GM12878 (cell line): ENCODE results near the gene MTHFD2. TPM values are rescaled to one million over a fixed set of nuclear protein-coding genes. Genes with fewer than 3 reads are reported as not detected.

Source experiments
- ATAC-seq: fragments of 200-7000 bp; cut with Tn5 transposase; 3 replicates; pipeline ENCODE4 v1.9.1; 2020; ENCODE audit warnings: mild to moderate bottlenecking, moderate library complexity
- BruUV-seq: library from RNA; stranded (reverse); fragments of 400-500 nt; replicated peaks from 2 replicates; lab custom pipeline; 2021; lab: Mats Ljungman, UMichigan
- CTCF ChIA-PET: fragments of 300-600 bp; sonication (Branson Sonifier 250); formaldehyde crosslinking; extraction: SDS; loops from one replicate; lab custom pipeline; 2021; ENCODE audit warnings: inconsistent platforms; lab: Yijun Ruan, JAX
- POLR2A ChIA-PET: fragments of 350-600 bp; formaldehyde crosslinking; extraction: SDS; loops from one replicate; lab custom pipeline; 2021; ENCODE audit warnings: inconsistent platforms; lab: Charles Lee
- RAD21 ChIA-PET: fragments of 300-600 bp; sonication (Branson Sonifier 250); formaldehyde crosslinking; loops from one replicate; lab custom pipeline; 2023; ENCODE audit warnings: antibody characterized with exemption; ENCODE audit not compliant: unreplicated experiment; lab: Charles Lee
- SMC1A ChIA-PET: fragments of 300-600 bp; sonication (Branson Sonifier 250); formaldehyde crosslinking; loops from one replicate; lab custom pipeline; 2023; ENCODE audit not compliant: unreplicated experiment, uncharacterized antibody; lab: Charles Lee
- DNase-seq: peaks from one replicate; pipeline ENCODE4 v3.0.0-alpha.2; 2011; ENCODE audit warnings: low read depth, low spot score
- FAIRE-seq: peaks from 3 replicates; lab custom pipeline; 2011; peaks lifted over from hg19 to GRCh38; lab: Jason Lieb, UNC
- H2AFZ ChIP-seq: 2 replicates; pipeline ENCODE4 v1.6.0; 2011; ENCODE audit warnings: low read depth, low read length, control low read depth; ENCODE audit not compliant: control insufficient read depth
- H3K27ac ChIP-seq: 2 replicates; pipeline ENCODE4 v1.5.1; 2011; ENCODE audit warnings: control low read depth; ENCODE audit not compliant: control insufficient read depth, insufficient read depth
- H3K27me3 ChIP-seq, 2 experiments: replicated peaks in 1 of 2; 2 replicates each; pipeline versions ENCODE4 v1.6.0 to v1.6.1; 2011; ENCODE audit warnings: low read length in 1 of 2; ENCODE audit not compliant: control insufficient read depth in 2 of 2, insufficient read depth in 2 of 2
- H3K36me3 ChIP-seq, 2 experiments: 2 replicates each; pipeline ENCODE4 v1.5.1; 2011; ENCODE audit warnings: low read length in 1 of 2; ENCODE audit not compliant: control insufficient read depth in 2 of 2, insufficient read depth in 2 of 2
- H3K4me1 ChIP-seq: 2 replicates; pipeline ENCODE4 v1.6.1; 2011; ENCODE audit warnings: mild to moderate bottlenecking, low read length, moderate library complexity, mixed read lengths; ENCODE audit not compliant: control insufficient read depth, insufficient read depth
- H3K4me2 ChIP-seq: 2 replicates; pipeline ENCODE4 v1.6.0; 2011; ENCODE audit warnings: control low read depth; ENCODE audit not compliant: control insufficient read depth, insufficient read depth
- H3K4me3 ChIP-seq: fragments of 200-600 bp; sonication (generic); 2 replicates; pipeline ENCODE4 v1.5.1; 2016
- H3K79me2 ChIP-seq: 2 replicates; pipeline ENCODE4 v1.6.0; 2011; ENCODE audit warnings: low read length; ENCODE audit not compliant: control insufficient read depth, insufficient read depth
- H3K9ac ChIP-seq: 2 replicates; pipeline ENCODE4 v1.8.0; 2011; ENCODE audit warnings: low read length, control low read depth, mixed read lengths; ENCODE audit not compliant: control insufficient read depth, insufficient read depth
- H3K9me3 ChIP-seq: replicated peaks from 3 replicates; pipeline ENCODE4 v1.5.1; 2011; ENCODE audit warnings: mild to moderate bottlenecking, low read length; ENCODE audit not compliant: control insufficient read depth, insufficient read depth
- H4K20me1 ChIP-seq: 2 replicates; pipeline ENCODE4 v1.6.0; 2011; ENCODE audit not compliant: control insufficient read depth, insufficient read depth
- CEBPZ ChIP-seq: fragments of 150-350 bp; IDR thresholded peaks from 2 replicates; pipeline ENCODE4 v1.6.1; 2016; ENCODE audit warnings: low read depth, low read length
- KLF5 ChIP-seq: fragments of 450-650 bp; IDR thresholded peaks from 2 replicates; pipeline ENCODE4 v1.6.1; 2014; ENCODE audit warnings: mild to moderate bottlenecking; ENCODE audit not compliant: partially characterized antibody
- WGBS: methylation state at CpG from one replicate; pipeline ENCODE4 v1.1.6; 2016; ENCODE audit warnings: low lambda C conversion rate; ENCODE audit not compliant: insufficient replicate concordance, insufficient coverage; ENCODE audit errors: missing lambda C conversion rate; 5-methylcytosine and 5-hydroxymethylcytosine counted together
- in situ Hi-C: fragments of 300-500 bp; cut with MboI; formaldehyde crosslinking; loops from 9 replicates; pipeline ENCODE4 v1.14.3; 2018; ENCODE audit warnings: mixed read lengths
- intact Hi-C: fragments of 100-400 bp; cut with micrococcal nuclease; formaldehyde crosslinking; loops from one replicate; pipeline ENCODE4 v1.14.2; 2022; ENCODE audit not compliant: unreplicated experiment
- polyA plus RNA-seq, 11 experiments: library from polyadenylated mRNA; depleted of rRNA in 4 of 11; unstranded in 6 of 11; stranded (reverse) in 5 of 11; fragments of >200 nt; fragmentation: Nextera tagmentation in 4 of 11; fragmentation: Illumina TruSeq in 1 of 11; extraction: Ambion mirVana in 4 of 11; extraction: Trizol in 1 of 11; gene quantifications; 1 replicate in 1 of 11; 2 replicates in 10 of 11; pipeline versions ENCODE4 v1.2.1 to v1.2.3, GENCODE V29; 2011 to 2016; ENCODE audit warnings: inconsistent platforms in 2 of 11, missing spikeins in 2 of 11, low read depth in 1 of 11
- total RNA-seq, 4 experiments: library from RNA; depleted of rRNA in 3 of 4; stranded (reverse); fragments of >200 nt in 3 of 4; fragmentation: Illumina TruSeq in 1 of 4; extraction: Trizol in 1 of 4; gene quantifications; 2 replicates each; pipeline versions ENCODE4 v1.2.1 to v1.2.3, GENCODE V29; 2013 to 2021

MTHFD2 gene
- total and polyA plus RNA-seq, 10 of the 15 experiments (the other 5 are each of a cell fraction or from before 2014, with no cell fraction given): 128 to 292 (median 150) TPM

- ChIA-PET POLR2A (no interaction called here), RAD21 (interaction anchor here (1.2 kb wide), 1 partner anchor 75 kb away, joined by 5 read pairs; no protein-coding TSS in a partner anchor), CTCF (interaction anchor here (0.6 to 4.2 kb wide), 5 partner anchors 10 to 140 kb away, joined by 3 to 20 read pairs (median 3); no protein-coding TSS in a partner anchor), SMC1A (no interaction called here)
- H3K36me3 ChIP-seq: no peaks in the 10 kb centered on the region
- no TSS peak for BruUV-seq
- ATAC-seq (no peak), FAIRE-seq (no peak), DNase-seq (no peak)
- no peaks in the 10 kb centered on the region for H4K20me1 ChIP-seq
- in situ Hi-C loops: no loop called here
- no peaks in the 10 kb centered on the region for H3K79me2 ChIP-seq
- TF ChIP-seq CEBPZ (no peak), KLF5 (no peak)
- no peak overlapping the region for H3K4me3 ChIP-seq
- H3K27ac ChIP-seq: no peak overlapping the region
- no peak overlapping the region for H3K9ac ChIP-seq
- no peaks in the 10 kb centered on the region for H3K4me1 ChIP-seq
- no peaks in the 10 kb centered on the region for H3K9me3 ChIP-seq
- no peak overlapping the region for H3K4me2 ChIP-seq
- H2AFZ ChIP-seq: no peak overlapping the region
- intact Hi-C loops: no loop called here
- WGBS: 36% methylated on average over 2 of the region's 2 CpGs
- H3K27me3 ChIP-seq: no peaks in the 10 kb centered on the region
Measured at GRCh38 chr2:74260495-74260894, 62.1 kb downstream of the MTHFD2 start.
